ENCODE results near the gene ABCC4.

DNA sequence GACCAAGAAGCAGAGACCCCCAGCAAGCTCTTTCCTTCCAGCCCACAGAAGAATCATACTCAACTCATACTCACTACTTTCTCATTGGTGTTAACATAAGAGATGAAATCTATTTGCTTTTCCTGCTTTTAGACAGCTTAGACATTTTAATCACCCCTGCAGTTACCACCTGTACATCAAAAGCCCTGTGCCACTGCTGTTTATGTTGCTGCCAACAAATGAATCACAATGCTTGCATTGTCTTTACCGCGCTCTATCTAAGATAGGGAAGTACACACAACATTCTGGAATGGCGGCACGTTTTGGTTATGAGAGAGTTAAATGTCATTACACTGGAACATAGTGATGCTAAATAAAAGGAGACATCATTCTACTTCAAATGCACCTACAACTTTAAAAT, 95.1 kb downstream of the ABCC4 start:
- TF ChIP-seq EP300 (IDR thresholded peaks at IDR 0.05) (no peak), POLR2AphosphoS5 (IDR thresholded peaks at IDR 0.05) (no peak)
- TF ChIP-seq, protein P1, sequence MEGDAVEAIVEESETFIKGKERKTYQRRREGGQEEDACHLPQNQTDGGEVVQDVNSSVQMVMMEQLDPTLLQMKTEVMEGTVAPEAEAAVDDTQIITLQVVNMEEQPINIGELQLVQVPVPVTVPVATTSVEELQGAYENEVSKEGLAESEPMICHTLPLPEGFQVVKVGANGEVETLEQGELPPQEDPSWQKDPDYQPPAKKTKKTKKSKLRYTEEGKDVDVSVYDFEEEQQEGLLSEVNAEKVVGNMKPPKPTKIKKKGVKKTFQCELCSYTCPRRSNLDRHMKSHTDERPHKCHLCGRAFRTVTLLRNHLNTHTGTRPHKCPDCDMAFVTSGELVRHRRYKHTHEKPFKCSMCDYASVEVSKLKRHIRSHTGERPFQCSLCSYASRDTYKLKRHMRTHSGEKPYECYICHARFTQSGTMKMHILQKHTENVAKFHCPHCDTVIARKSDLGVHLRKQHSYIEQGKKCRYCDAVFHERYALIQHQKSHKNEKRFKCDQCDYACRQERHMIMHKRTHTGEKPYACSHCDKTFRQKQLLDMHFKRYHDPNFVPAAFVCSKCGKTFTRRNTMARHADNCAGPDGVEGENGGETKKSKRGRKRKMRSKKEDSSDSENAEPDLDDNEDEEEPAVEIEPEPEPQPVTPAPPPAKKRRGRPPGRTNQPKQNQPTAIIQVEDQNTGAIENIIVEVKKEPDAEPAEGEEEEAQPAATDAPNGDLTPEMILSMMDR (IDR thresholded peaks at IDR 0.05), result no peak

All from stomach (tissue), 4 donors.